Osteoblast (primary cell): ENCODE measurements around the gene MB. TPM values are rescaled to one million over a fixed set of nuclear protein-coding genes. Genes with fewer than 3 reads are reported as not detected.

ENCODE experiments used
- DNase-seq: peaks from one replicate; pipeline ENCODE4 v3.0.0; 2011; ENCODE audit warnings: low spot score, mixed read lengths; ENCODE audit not compliant: insufficient read length; ENCODE audit errors: missing footprints
- H2AFZ ChIP-seq: 2 replicates; pipeline ENCODE4 v1.6.0; 2011; ENCODE audit warnings: mild to moderate bottlenecking, low read length
- H3K27ac ChIP-seq: 2 replicates; pipeline ENCODE4 v1.5.1; 2011; ENCODE audit warnings: mild to moderate bottlenecking, low read depth, low read length, moderate library complexity
- H3K27me3 ChIP-seq: 2 replicates; pipeline ENCODE4 v1.6.0; 2012; ENCODE audit warnings: mild to moderate bottlenecking, control low read depth, inconsistent platforms, low read length, moderate library complexity; ENCODE audit not compliant: insufficient read depth
- H3K36me3 ChIP-seq: 2 replicates; pipeline ENCODE4 v1.5.1; 2011; ENCODE audit warnings: mild to moderate bottlenecking, low read length, control low read depth, moderate library complexity; ENCODE audit not compliant: insufficient read depth
- H3K4me1 ChIP-seq: 2 replicates; pipeline ENCODE4 v1.5.1; 2011; ENCODE audit warnings: mild to moderate bottlenecking, low read length, control low read depth, moderate library complexity; ENCODE audit not compliant: insufficient read depth
- H3K4me2 ChIP-seq: 2 replicates; pipeline ENCODE4 v1.6.0; 2011; ENCODE audit warnings: mild to moderate bottlenecking, low read length; ENCODE audit not compliant: insufficient read depth
- H3K4me3 ChIP-seq: fragments of 200-600 bp; sonication (generic); 3 replicates; pipeline ENCODE4 v1.5.1; 2012; ENCODE audit warnings: mild to moderate bottlenecking, low read length, inconsistent platforms; ENCODE audit not compliant: insufficient read depth
- H3K79me2 ChIP-seq: 2 replicates; pipeline ENCODE4 v1.6.0; 2012; ENCODE audit warnings: mild to moderate bottlenecking, low read length, control low read depth, inconsistent platforms; ENCODE audit not compliant: insufficient read depth
- H3K9me3 ChIP-seq: 2 replicates; pipeline ENCODE4 v1.5.1; 2011; ENCODE audit warnings: low read depth, low read length, control low read depth
- H4K20me1 ChIP-seq: 2 replicates; pipeline ENCODE4 v1.6.0; 2012; ENCODE audit warnings: mild to moderate bottlenecking, low read length, control low read depth; ENCODE audit not compliant: insufficient read depth
- CTCF ChIP-seq: IDR thresholded peaks from 2 replicates; pipeline ENCODE4 v1.5.1; 2011; ENCODE audit warnings: mild to moderate bottlenecking, low read depth, low read length, moderate library complexity; ENCODE audit errors: extremely low read depth
- total RNA-seq: library from RNA; depleted of rRNA; stranded (reverse); fragments of >200 nt; gene quantifications from 2 replicates; pipeline ENCODE4 v1.2.3, GENCODE V29; 2012

MB gene
- total RNA-seq, 1 donor = 0.36 TPM

GRCh38 chr22:35637254-35637653 lies 20.1 kb upstream of the MB start:
- H2AFZ ChIP-seq = no peak overlapping the region
- DNase-seq = no peak
- peaks cover 13% of the 10 kb centered on the region for H3K4me1 ChIP-seq
- no peaks in the 10 kb centered on the region for H3K27me3 ChIP-seq
- no peak overlapping the region for H3K4me3 ChIP-seq
- no peaks in the 10 kb centered on the region for H4K20me1 ChIP-seq
- no peak overlapping the region for H3K4me2 ChIP-seq
- no peak overlapping the region for H3K27ac ChIP-seq
- no peaks in the 10 kb centered on the region for H3K36me3 ChIP-seq
- no peaks in the 10 kb centered on the region for H3K79me2 ChIP-seq
- TF ChIP-seq CTCF = no peak
- no peaks in the 10 kb centered on the region for H3K9me3 ChIP-seq

- Histone ChIP-seq H4K20me1 (no peaks in the 10 kb centered on the region), H3K79me2 (no peaks in the 10 kb centered on the region), H3K4me1 (peaks cover 10% of the 10 kb centered on the region), H3K9me3 (no peaks in the 10 kb centered on the region), H3K36me3 (no peaks in the 10 kb centered on the region), H2AFZ (no peak overlapping the region), H3K27me3 (no peaks in the 10 kb centered on the region), H3K27ac (no peak overlapping the region), H3K4me3 (no peak overlapping the region), H3K4me2 (no peak overlapping the region)
- no peak for TF ChIP-seq CTCF
- no peak for DNase-seq
These were observed 17.9 kb upstream of the MB start for GRCh38 chr22:35634943-35635540.

- no peaks in the 10 kb centered on the region for H3K36me3 ChIP-seq
- no peak overlapping the region for H3K4me2 ChIP-seq
These were observed 16.9 kb upstream of the MB start for GRCh38 chr22:35634015-35634414.

GRCh38 chr22:35633520-35633919 lies 16.4 kb upstream of the MB start:
- Histone ChIP-seq H3K4me2 (no peak overlapping the region), H3K27ac (no peak overlapping the region), H3K4me1 (peaks cover 19% of the 10 kb centered on the region), H4K20me1 (no peaks in the 10 kb centered on the region), H2AFZ (no peak overlapping the region), H3K9me3 (no peaks in the 10 kb centered on the region), H3K27me3 (no peaks in the 10 kb centered on the region), H3K79me2 (no peaks in the 10 kb centered on the region), H3K36me3 (no peaks in the 10 kb centered on the region), H3K4me3 (no peak overlapping the region)
- no peak for DNase-seq
- no peak for TF ChIP-seq CTCF

More at GRCh38 chr22:35634015-35634414, 16.9 kb upstream of the MB start:
- TF ChIP-seq CTCF = no peak
- no peaks in the 10 kb centered on the region for H3K9me3 ChIP-seq
- H3K27ac ChIP-seq = no peak overlapping the region
- H3K4me3 ChIP-seq = no peak overlapping the region
- no peak overlapping the region for H2AFZ ChIP-seq
- peaks cover 18% of the 10 kb centered on the region for H3K4me1 ChIP-seq
- H4K20me1 ChIP-seq = no peaks in the 10 kb centered on the region
- H3K79me2 ChIP-seq = no peaks in the 10 kb centered on the region
- DNase-seq = no peak
- no peaks in the 10 kb centered on the region for H3K27me3 ChIP-seq
